ENCODE data around the gene FNIP2.

FNIP2 gene

GRCh38 chr4:158762553-158762952 is 6.3 kb upstream of the FNIP2 start:
- no peak for DNase-seq (ENCODE audit: low read depth in 2 of 2)

- DNase-seq (ENCODE audit: low read depth in 2 of 2): no peak
These were observed 5.4 kb upstream of the FNIP2 start for GRCh38 chr4:158763462-158763861.

GRCh38 chr4:158766434-158767044 is 2.3 kb upstream of the FNIP2 start:
- no peak for DNase-seq (ENCODE audit: low read depth in 2 of 2)

GRCh38 chr4:158767451-158767850 is 1.4 kb upstream of the FNIP2 start:
- DNase-seq (ENCODE audit: low read depth in 2 of 2): no peak

- DNase-seq (ENCODE audit: low read depth in 2 of 2): peak; percentile 6 to 20
These were observed 522 bp downstream of the FNIP2 start for GRCh38 chr4:158769175-158769921.

GRCh38 chr4:158770671-158771070 is 1.8 kb downstream of the FNIP2 start:
- DNase-seq (ENCODE audit: low read depth in 2 of 2): no peak

GRCh38 chr4:158771776-158772175 is 3.0 kb downstream of the FNIP2 start:
- no peak for DNase-seq (ENCODE audit: low read depth in 2 of 2)

- DNase-seq (ENCODE audit: low read depth in 2 of 2): no peak
These were observed 6.3 kb downstream of the FNIP2 start for GRCh38 chr4:158775091-158775651.

GRCh38 chr4:158776106-158776505 is 7.3 kb downstream of the FNIP2 start:
- no peak for DNase-seq (ENCODE audit: low read depth in 2 of 2)

GRCh38 chr4:158777423-158778155 is 8.8 kb downstream of the FNIP2 start:
- no peak for DNase-seq (ENCODE audit: low read depth in 2 of 2)

- no peak for DNase-seq (ENCODE audit: low read depth in 2 of 2)
These were observed 9.4 kb downstream of the FNIP2 start for GRCh38 chr4:158778156-158778711.

- DNase-seq (ENCODE audit: low read depth in 2 of 2): no peak
These were observed 9.9 kb downstream of the FNIP2 start for GRCh38 chr4:158778712-158779111.

- DNase-seq (ENCODE audit: low read depth in 2 of 2): no peak
These were observed 13.1 kb downstream of the FNIP2 start for GRCh38 chr4:158781963-158782362.

GRCh38 chr4:158782551-158783360 is 13.9 kb downstream of the FNIP2 start:
- DNase-seq (ENCODE audit: low read depth in 2 of 2): no peak

- no peak for DNase-seq (ENCODE audit: low read depth in 2 of 2)
These were observed 15.0 kb downstream of the FNIP2 start for GRCh38 chr4:158783785-158784184.

GRCh38 chr4:158785718-158786117 is 16.9 kb downstream of the FNIP2 start:
- no peak for DNase-seq (ENCODE audit: low read depth in 2 of 2)

- DNase-seq (ENCODE audit: low read depth in 2 of 2): no peak
These were observed 17.3 kb downstream of the FNIP2 start for GRCh38 chr4:158786121-158786601.

GRCh38 chr4:158786955-158787354 is 18.1 kb downstream of the FNIP2 start:
- no peak for DNase-seq (ENCODE audit: low read depth in 2 of 2)

- no peak for DNase-seq (ENCODE audit: low read depth in 2 of 2)
These were observed 19.1 kb downstream of the FNIP2 start for GRCh38 chr4:158787709-158788475.

GRCh38 chr4:158788516-158788915 is 19.7 kb downstream of the FNIP2 start:
- DNase-seq (ENCODE audit: low read depth in 2 of 2): no peak

All from stimulated activated CD8-positive, alpha-beta memory T cell treated with anti-CD3 and anti-CD28 coated beads, Interleukin-15, amount 100 ng/mL, for 48 hours (primary cell).